OCI-LY7 (cell line): ENCODE results near the gene RD3L.

ENCODE experiments used
- EZH2phosphoT487 ChIP-seq: fragments of 200-600 bp; sonication (generic); IDR thresholded peaks from 2 replicates; pipeline ENCODE4 v1.6.1; 2018; ENCODE audit warnings: low read depth, borderline replicate concordance, mild to moderate bottlenecking, mixed run types, antibody characterized with exemption, low read length, moderate library complexity, mixed read lengths
- TF ChIP-seq, protein P1 (sequence below): fragments of 200-600 bp; sonication (generic); conservative IDR thresholded peaks from 2 replicates; pipeline ENCODE4 v1.5.1; 2014; ENCODE audit warnings: mild to moderate bottlenecking, antibody characterized with exemption, low read length, moderate library complexity, mixed read lengths

DNA sequence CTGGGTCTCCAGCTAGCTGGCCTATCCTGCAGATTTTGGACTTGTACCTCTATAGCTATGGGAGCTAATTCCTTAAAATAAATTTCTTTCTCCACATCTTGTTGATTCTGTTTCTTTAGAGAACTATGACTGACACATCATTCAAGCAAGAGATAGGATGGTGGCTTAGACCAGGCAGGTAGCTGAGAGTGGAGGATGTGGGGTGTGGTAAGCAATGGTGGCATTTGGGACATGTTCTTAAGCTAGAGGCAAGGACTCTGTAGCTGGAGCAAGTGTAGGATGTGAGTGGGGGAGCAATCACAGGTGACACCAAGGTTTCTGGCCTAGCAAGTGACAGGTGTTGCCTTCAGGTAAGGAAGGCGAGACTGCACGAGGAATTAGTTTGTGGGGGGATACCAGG is 7.2 kb downstream of the RD3L start:
- TF ChIP-seq, protein P1, sequence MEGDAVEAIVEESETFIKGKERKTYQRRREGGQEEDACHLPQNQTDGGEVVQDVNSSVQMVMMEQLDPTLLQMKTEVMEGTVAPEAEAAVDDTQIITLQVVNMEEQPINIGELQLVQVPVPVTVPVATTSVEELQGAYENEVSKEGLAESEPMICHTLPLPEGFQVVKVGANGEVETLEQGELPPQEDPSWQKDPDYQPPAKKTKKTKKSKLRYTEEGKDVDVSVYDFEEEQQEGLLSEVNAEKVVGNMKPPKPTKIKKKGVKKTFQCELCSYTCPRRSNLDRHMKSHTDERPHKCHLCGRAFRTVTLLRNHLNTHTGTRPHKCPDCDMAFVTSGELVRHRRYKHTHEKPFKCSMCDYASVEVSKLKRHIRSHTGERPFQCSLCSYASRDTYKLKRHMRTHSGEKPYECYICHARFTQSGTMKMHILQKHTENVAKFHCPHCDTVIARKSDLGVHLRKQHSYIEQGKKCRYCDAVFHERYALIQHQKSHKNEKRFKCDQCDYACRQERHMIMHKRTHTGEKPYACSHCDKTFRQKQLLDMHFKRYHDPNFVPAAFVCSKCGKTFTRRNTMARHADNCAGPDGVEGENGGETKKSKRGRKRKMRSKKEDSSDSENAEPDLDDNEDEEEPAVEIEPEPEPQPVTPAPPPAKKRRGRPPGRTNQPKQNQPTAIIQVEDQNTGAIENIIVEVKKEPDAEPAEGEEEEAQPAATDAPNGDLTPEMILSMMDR, result no peak
- TF ChIP-seq EZH2phosphoT487, result no peak
